GM21825 (cell line): ENCODE measurements around the gene ANXA2R.
"Not testable (repeated sequence)": the region's sequence is repeated elsewhere in the genome, so short reads cannot be mapped to it uniquely, and the experiment has no call there.

Experiments
- ATAC-seq: cut with Tn5 transposase; IDR thresholded peaks from one replicate; pipeline ENCODE4 v1.9.1; 2021; ENCODE audit warnings: mild to moderate bottlenecking, moderate library complexity; ENCODE audit not compliant: unreplicated experiment

The ANXA2R gene

GRCh38 chr5:43036856-43037635, 3.1 kb downstream of the ANXA2R start:
- ATAC-seq: no peak

- ATAC-seq: no peak
Observed at GRCh38 chr5:43036409-43036808, 3.7 kb downstream of the ANXA2R start.

DNA sequence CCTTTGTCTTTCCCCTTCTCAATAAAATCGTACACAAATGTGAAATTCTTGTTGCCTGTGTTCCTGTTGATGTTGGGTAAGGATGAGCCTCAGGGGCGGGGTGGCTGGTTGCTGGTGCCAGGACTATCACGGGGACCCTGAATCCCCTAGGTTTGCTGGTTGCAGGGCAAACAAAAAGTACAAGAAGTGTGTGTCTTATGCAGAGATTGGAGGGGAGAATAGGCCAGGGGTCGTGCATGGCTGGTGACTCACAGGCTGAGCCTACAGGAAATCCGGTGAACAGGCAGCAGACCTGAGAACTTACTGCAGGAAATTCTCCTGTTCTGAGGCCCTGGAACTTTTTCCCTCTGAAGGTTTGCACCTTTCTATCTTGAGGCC, 5.5 kb downstream of the ANXA2R start:
- no peak for ATAC-seq

DNA sequence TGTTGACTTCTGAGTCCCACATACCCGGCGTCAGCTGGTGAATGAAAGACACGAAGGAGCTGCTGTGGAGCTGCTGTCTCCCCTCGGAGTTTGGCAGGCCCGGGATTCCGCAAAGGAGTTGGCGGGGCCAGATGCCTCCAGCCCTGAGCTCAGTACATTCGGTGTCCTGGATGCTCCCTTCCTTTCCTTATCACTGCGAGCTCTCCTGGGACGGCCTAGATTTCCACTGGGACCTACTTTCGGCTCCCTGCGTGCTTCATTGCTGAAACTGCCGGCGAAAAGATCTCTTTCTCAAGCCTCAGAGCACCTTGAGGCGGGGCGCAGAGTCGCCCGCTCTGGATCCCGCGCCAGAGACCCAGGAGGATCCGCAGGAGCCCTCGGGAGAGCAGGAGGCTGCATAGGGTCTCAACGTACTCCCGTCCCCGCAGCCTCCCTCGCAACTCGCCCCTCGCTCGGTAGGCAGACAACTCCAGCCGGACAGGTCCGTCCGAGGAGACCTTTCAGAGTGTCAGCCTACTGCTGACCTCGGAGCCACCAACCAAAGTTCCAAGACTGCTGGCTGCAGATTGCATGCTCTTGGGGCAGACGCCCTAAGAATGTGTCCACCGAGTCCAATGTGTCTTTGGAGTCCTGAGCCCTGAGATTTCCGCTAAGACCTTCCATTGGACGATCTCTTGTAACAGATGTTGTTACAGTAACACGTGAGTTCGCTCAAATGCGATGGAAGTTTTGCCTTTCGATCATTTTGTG, 6.1 kb downstream of the ANXA2R start:
- ATAC-seq: no peak

GRCh38 chr5:43027054-43027785, 12.9 kb downstream of the ANXA2R start:
- no peak for ATAC-seq

- ATAC-seq: not testable (repeated sequence)
Observed at GRCh38 chr5:43025184-43025950, 14.8 kb downstream of the ANXA2R start.

DNA sequence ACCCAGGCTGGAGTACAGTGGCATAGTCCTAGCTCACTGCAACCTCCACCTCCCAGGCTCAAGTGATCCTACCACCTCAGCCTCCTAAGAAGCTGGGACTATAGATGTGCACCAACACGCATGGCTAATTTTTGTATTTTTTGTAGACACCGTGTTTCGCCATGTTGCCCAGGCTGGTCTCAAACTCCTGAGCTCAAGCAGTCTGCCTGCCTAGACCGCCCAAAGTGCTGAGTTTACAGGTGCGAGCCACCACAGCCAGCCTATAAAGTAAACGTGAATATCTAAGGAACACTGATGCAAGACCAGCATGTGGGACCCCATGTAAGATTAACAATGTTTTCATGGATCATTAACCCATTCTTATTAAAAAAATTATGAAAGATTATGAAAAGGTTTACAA, 15.9 kb downstream of the ANXA2R start:
- no peak for ATAC-seq

GRCh38 chr5:43021151-43021550, 19.0 kb downstream of the ANXA2R start:
- ATAC-seq: no peak

- ATAC-seq: peak; percentile 13
Observed at GRCh38 chr5:43020399-43020746, 19.7 kb downstream of the ANXA2R start.

- peak; percentile 77 for ATAC-seq
Observed at GRCh38 chr5:43019614-43020398, 20.3 kb downstream of the ANXA2R start.

- no peak for ATAC-seq
Observed at GRCh38 chr5:43019291-43019613, 20.9 kb downstream of the ANXA2R start.

GRCh38 chr5:43017428-43017815, 22.7 kb downstream of the ANXA2R start:
- no peak for ATAC-seq

- ATAC-seq: no peak
Observed at GRCh38 chr5:43016217-43016779, 23.8 kb downstream of the ANXA2R start.

DNA sequence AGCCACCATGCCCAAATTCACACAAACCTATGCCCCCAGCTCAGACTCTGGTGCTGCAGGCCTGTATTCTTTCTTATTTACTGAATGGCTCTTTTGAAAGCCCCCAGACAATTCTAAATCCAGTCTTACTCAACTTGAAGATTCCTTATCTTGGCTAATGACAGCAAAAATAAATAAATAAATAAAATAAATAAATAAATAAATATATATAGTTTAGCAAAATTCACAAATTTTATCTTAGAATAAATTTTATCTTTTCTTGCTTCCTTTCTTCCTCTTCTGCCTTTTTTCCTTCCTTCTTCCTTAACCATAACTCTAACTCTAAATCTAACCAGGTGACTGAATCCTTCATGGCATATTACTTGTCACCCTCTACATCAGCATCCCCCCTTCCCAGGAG, 25.6 kb downstream of the ANXA2R start:
- no peak for ATAC-seq

DNA sequence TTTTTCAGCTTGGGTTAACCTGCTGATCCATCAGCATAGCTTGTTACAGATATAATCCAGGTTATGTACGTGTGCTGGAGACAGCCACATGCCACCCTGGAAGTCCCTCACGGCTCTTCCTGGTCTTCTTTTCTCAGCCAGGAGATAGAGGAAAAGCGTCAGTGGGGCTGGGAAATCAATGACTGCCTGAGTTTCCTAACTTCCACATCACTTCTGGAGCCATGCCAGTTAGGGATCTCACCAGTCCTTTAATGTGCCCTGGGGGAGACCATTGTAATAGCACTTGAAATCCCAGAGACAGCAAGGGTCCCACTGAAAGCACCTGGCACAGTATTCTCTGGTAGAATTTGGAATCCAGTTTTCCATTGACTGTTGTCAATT, 29.2 kb downstream of the ANXA2R start:
- no peak for ATAC-seq

DNA sequence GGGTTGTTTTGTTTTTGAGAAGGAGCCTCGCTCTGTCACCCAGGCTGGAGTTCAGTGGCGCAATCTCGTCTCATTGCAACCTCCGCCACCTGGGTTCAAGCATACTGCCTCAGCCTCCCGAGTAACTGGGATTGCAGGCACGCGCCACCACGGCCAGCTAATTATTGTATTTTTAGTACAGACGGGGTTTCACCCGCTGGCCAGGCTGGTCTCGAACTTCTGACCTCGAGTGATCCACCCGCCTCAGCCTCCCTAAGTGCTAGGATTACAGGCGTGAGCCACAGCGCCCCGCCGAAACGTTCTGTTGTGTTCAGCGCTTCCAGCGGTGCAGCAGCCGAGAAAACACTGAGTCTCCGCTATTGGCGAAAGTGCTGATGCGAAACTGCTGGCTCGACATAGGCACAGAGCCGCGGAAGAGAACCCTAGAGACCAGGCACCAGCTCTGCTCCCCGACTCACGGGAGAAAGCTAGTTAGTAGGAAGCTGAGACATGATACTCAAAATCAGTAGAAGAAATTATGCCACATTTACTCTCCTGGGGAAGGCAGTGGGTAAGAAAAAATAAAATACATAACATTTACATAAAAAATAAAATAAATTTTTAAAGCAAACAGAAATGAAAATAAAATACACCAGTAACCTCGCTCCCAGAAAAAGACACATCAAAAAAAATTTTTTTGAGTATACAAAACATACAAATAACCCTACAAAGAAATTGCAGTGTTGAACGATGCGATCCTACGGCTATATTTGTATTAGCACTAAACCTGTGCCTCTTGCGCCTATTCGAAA, 31.6 kb downstream of the ANXA2R start:
- ATAC-seq: peak; percentile 47

GRCh38 chr5:43007911-43008362, 32.2 kb downstream of the ANXA2R start:
- ATAC-seq: peak; percentile 45

GRCh38 chr5:43007246-43007910, 32.7 kb downstream of the ANXA2R start:
- ATAC-seq: peak; percentile 21
